HTR-8/SVneo (cell line): ENCODE results near the gene RPLP1.

ENCODE experiments used
- DNase-seq: peaks from one replicate; pipeline ENCODE4 v3.0.0; 2011; ENCODE audit warnings: low spot score, mixed read lengths; ENCODE audit not compliant: insufficient read length
- FAIRE-seq: peaks from 2 replicates; lab custom pipeline; 2011; peaks lifted over from hg19 to GRCh38; lab: Jason Lieb, UNC

Gene RPLP1

GRCh38 chr15:69452692-69453521 lies at the start of gene RPLP1:
TSS of gene RPLP1 (plus strand) at chr15:69452818. CDS start at chr15:69452949, 131 bp downstream.
- FAIRE-seq (peak; percentile 38), DNase-seq (peak; percentile 95)

GRCh38 chr15:69403594-69403993 lies 49.0 kb upstream of the RPLP1 start:
- DNase-seq, result peak; percentile 74

DNA sequence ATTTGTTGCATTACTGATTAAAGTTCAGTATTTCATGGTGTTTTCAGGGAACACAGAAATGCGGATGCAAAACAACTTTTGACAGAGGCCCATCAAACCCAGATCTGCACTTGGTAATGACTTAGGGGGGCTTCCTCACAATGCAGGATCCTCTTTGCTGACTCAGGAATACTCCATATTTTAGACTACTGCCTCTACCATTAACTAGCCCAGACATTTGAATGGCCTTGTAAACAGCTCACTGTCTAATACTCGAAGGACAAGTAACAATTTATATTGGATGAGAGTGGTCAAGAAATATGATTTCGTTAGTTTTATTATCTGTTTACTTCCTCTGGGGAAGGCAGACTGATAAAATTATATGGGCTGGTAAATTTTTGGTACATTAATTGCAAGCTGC lies 47.5 kb upstream of the RPLP1 start:
- FAIRE-seq (no peak), DNase-seq (no peak)

More at GRCh38 chr15:69403594-69403993, 49.0 kb upstream of the RPLP1 start:
- FAIRE-seq, result peak; percentile 95

GRCh38 chr15:69407719-69408400 lies 44.8 kb upstream of the RPLP1 start:
- DNase-seq (no peak), FAIRE-seq (no peak)

DNA sequence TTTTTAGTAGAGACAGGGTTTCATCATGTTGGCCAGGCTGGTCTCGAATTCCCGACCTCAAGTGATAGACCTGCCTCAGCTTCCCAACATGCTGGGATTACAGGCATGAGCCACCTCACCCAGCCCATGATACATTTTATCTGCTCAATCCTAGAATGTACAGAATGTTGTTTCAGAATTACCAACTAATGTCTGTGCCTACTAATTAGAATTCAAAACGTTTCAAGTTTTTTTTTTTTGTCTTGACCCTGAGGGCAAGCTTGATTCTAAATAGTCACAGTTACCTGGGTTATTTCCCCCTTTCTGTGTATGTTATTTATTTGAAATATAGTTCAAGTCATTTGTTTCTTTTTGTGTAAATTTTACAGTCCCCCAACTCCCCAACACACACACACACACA lies 43.8 kb upstream of the RPLP1 start:
- FAIRE-seq, result no peak

GRCh38 chr15:69410248-69410874 lies 42.3 kb upstream of the RPLP1 start:
- DNase-seq (peak; percentile 86), FAIRE-seq (peak; percentile 97)

More for the DNA sequence above, 43.8 kb upstream of the RPLP1 start:
- no peak for DNase-seq

GRCh38 chr15:69412274-69412673 lies 40.3 kb upstream of the RPLP1 start:
- FAIRE-seq (no peak), DNase-seq (no peak)

DNA sequence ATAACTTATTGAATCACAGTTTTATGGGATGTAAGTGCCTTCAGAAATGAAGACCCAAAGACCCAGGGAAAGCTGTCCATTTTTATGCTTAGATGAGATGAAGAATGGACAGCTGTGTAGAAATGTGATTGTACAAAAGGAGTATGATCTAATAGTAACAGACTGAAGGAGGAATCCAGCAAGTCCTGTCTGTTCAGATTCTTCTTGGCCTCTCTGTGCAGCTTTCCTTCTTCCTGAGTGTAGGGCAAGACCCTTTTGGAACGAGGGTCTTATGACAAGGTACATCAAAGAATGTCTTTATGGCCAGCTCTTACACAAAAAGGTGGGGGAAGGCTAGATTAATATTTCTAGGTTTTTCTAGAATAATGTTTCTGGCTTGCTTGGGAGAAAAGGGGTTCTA lies 39.9 kb upstream of the RPLP1 start:
- no peak for FAIRE-seq
- no peak for DNase-seq

DNA sequence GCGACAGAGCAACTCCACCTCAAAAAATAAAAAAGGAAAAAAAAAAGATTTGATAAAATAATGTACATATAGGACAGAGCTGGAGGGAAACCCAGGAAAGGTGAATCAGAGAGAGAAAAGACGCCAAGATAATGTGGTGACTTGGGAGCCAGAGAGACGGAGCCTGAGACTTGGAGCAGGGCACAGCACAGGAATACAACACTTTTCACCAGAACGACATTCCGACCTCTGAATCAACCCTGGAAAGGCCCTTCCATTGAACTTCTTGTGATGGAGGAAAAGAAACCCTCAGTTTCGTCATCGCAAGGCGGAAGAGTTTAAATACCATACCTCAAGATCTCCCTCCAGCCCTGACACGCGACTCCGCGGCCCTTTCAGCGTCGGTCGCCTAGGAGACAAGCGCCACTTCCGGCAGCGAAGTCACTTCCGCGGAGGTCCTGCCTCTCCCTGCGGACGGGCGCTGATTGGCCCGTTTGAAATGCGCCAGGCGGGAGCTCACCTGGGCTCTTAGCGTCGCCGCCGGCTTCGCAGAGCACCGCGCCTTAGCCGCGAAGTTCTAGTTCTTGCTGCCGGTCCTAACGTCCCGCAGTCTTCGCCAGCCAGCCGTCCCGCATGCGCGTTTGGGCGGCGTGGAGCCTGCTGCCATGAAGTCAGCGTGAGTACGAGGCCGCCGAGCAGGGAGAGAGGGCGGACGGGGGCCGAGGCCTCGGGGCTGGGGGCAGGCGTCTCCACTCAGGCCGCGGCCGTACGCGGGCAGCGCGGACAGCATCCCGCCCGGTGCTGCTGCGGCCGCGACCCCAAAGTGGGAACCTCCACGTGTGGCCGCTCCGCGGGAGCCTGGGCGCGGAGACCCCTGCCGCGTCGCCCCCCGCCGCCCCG lies 38.6 kb upstream of the RPLP1 start, which contains the start of gene KIF23:
KIF23 (plus strand) TSS at position 528 of the 879 bp plus-strand sequence; CDS start at position 645, 117 bp downstream.
- FAIRE-seq (peak; percentile 93), DNase-seq (peak; percentile 98)

DNA sequence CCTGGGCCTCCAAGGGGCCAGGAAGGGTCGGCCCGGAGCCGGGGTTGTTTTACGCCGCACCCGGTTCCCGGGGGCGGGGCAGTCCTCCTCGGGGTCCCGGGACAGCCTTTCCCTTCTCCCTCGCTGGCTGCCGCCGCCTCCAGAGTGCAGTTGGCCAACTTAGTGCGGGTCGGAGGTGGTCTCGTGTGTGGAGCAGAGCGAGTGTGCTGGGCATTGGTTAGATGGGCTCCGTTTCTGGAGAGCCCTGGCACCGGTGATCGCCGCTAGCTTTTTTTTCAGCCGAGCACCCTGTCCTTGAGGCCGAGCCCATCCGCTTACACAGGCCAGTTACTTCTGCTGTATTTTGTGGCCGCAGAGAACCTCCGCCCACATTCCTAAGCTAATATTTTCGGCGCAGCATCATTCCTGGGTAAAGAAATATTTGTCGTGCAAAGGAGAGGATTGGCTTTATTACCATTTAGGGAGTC lies 37.9 kb upstream of the RPLP1 start:
- DNase-seq (peak; percentile 84), FAIRE-seq (peak; percentile 77)

- FAIRE-seq (no peak), DNase-seq (no peak)
Measured at GRCh38 chr15:69415381-69415780, 37.2 kb upstream of the RPLP1 start.

- FAIRE-seq (no peak), DNase-seq (no peak)
Measured at GRCh38 chr15:69417581-69417980, 35.0 kb upstream of the RPLP1 start.

DNA sequence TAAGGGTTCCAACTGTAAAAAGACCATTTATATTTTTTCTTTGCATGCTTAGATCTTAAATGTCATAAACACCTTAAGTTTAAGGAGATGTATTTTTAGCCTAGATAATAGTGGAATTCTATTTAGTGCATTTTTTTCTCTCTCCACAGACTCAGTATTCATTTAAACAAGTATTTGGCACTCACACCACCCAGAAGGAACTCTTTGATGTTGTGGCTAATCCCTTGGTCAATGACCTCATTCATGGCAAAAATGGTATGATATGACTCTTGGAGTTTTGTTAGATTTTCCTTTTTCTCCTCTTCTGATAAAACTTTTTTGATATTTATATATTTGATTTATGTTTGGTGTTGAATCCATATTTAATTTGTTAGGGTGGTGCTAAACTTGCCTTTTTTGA lies 31.1 kb upstream of the RPLP1 start:
- no peak for DNase-seq
- no peak for FAIRE-seq

DNA sequence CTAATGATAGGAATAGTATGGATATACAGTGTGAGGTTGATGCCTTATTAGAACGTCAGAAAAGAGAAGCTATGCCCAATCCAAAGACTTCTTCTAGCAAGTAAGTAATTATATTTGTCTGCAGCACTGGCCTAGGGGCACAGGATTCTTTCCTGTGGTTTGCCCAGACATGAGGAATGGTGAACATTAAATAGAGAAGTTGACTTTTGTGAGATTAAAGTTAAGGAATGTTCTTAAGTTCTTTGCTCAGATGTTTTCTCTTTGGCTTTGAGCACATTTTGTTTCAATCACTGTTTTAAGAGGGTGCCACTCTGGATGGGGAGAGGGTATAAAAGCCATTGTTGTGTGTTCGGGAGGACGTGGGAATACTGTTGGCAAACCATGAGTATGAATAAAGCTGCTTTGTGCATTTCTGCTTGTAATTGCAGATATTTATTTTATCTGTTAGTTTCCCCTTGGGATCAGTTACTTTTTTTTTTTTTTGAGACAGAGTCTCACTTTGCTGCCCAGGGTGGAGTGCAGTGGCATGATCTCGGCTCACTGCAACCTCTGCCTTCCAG lies 30.2 kb upstream of the RPLP1 start:
- DNase-seq (no peak), FAIRE-seq (peak; percentile 33)

GRCh38 chr15:69424001-69424400 lies 28.6 kb upstream of the RPLP1 start:
- FAIRE-seq, result no peak

DNA sequence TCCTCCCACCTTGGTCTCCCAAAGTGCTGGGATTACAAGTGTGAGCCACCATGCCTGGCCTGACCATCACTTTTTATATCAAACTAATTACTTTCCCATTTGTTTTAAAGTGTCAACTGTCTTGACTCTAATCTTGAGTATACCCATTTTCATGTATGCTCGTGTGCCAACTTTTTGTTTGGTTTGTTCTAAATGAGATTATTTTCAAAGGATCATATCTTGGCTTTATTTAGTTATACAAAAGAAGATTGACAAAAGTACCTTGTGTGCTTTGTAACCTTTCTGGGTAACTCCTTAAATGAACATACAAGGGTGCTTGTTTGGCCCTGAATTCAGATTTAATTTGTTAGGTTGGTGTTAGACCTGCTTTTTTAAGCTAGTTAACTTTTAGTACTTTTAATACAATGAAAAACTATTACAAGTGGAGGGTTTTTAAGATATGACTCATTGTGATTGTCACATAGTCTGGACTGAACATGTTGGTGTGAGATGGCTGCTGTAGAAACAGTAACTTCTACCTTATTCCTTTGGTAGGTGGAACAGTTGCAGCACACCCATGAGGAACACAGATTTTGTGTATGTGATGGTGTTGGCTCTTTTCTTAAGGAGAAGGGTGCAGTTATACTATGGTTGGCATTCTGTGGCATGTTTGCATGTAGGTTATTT lies 27.7 kb upstream of the RPLP1 start:
- DNase-seq, result no peak
- FAIRE-seq, result no peak

More at GRCh38 chr15:69424001-69424400, 28.6 kb upstream of the RPLP1 start:
- DNase-seq, result no peak

GRCh38 chr15:69433831-69434230 lies 18.8 kb upstream of the RPLP1 start:
- DNase-seq (no peak), FAIRE-seq (no peak)

DNA sequence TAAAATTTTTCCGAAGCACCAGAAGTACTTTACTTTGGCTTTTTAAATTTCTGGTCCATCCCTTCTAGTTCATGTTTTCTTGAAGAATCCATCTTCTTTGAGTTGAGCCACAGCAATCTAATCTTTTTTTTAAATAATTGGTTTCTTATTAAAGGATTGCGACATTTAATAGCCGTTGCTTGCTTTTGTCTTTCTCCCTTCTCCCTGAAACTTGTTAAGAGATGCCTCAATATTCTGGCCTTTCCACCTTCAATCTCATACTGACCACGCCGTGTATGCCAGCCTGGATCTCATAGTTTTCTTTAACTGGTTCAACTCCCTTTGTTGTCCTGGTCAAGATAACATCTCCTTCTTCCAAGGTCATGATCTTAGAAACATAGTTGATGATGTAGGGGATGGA lies 18.4 kb upstream of the RPLP1 start:
- DNase-seq (no peak), FAIRE-seq (no peak)

DNA sequence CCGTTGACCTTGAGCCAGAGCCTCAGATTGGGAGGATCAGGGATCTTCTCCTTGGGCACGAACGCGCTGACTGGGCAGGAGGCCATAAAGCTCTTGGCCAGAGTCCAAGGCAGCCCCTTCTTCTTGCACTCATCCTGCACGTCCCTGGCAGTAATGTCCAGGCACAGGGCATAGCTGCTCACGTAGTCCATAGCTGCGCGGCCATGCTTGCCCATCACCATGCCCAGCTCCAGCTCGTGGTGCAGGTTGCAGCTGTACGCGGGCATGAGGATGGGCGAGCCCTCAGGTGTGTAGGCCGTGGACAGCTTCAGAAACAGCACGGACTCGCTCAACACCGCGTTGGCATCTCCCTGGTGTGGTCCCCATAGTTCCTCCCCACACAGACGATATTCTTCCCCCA lies 17.9 kb upstream of the RPLP1 start:
- FAIRE-seq, result peak; percentile 58

More for the DNA sequence above, 17.9 kb upstream of the RPLP1 start:
- no peak for DNase-seq
